Testis (tissue), 2 donors: Measurements from ENCODE around the gene SLK.

ENCODE experiments used
- POLR2A ChIP-seq: fragments of 450-650 bp; IDR thresholded peaks from one replicate; pipeline ENCODE4 v1.6.1; 2017; ENCODE audit warnings: antibody characterized with exemption, mild to moderate bottlenecking, moderate library complexity
- TF ChIP-seq, protein P1 (sequence below), 3 experiments: fragments of 450-650 bp in 2 of 3; fragments of 200-600 bp in 1 of 3; sonication (generic) in 1 of 3; IDR thresholded peaks; one replicate each; pipeline ENCODE4 v1.5.1; 2016 to 2019; ENCODE audit warnings: antibody characterized with exemption in 3 of 3, mild to moderate bottlenecking in 2 of 3, moderate library complexity in 1 of 3

DNA sequence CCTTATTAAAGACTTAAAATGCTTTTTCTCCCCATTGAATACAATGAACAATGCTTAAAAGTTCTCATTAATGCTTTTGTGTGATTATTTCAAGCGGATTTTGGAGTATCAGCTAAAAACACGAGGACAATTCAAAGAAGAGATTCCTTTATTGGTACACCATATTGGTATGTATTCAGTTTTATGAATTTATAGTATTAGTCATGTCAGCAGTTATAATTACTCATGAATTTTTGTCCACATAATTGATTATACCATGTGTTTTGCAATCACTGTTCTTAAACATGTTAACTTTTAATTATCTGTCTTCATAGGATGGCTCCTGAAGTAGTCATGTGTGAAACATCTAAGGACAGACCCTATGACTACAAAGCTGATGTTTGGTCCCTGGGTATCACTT lies 31.9 kb downstream of the SLK start:
- TF ChIP-seq, protein P1, sequence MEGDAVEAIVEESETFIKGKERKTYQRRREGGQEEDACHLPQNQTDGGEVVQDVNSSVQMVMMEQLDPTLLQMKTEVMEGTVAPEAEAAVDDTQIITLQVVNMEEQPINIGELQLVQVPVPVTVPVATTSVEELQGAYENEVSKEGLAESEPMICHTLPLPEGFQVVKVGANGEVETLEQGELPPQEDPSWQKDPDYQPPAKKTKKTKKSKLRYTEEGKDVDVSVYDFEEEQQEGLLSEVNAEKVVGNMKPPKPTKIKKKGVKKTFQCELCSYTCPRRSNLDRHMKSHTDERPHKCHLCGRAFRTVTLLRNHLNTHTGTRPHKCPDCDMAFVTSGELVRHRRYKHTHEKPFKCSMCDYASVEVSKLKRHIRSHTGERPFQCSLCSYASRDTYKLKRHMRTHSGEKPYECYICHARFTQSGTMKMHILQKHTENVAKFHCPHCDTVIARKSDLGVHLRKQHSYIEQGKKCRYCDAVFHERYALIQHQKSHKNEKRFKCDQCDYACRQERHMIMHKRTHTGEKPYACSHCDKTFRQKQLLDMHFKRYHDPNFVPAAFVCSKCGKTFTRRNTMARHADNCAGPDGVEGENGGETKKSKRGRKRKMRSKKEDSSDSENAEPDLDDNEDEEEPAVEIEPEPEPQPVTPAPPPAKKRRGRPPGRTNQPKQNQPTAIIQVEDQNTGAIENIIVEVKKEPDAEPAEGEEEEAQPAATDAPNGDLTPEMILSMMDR (IDR thresholded peaks at IDR 0.05): no peak
- no peak for TF ChIP-seq POLR2A
